GM12878 (cell line): Measurements from ENCODE around the gene PHLDB3. TPM values are rescaled to one million over a fixed set of nuclear protein-coding genes. Genes with fewer than 3 reads are reported as not detected.

Source experiments
- ATF7 ChIP-seq: fragments of 450-650 bp; IDR thresholded peaks from 2 replicates; pipeline ENCODE4 v1.6.1; 2016; ENCODE audit warnings: low read depth, mild to moderate bottlenecking
- BHLHE40 ChIP-seq, 2 experiments: fragments of 450-650 bp in 1 of 2; IDR thresholded peaks; 2 replicates each; pipeline ENCODE4 v1.6.1; 2011 to 2017; ENCODE audit warnings: low read depth in 2 of 2, borderline replicate concordance in 1 of 2, improper control_type of control experiment in 1 of 2, low read length in 1 of 2, mild to moderate bottlenecking in 1 of 2
- EGR1 ChIP-seq, 2 experiments: IDR thresholded peaks; 1 replicate in 1 of 2; 2 replicates in 1 of 2; pipeline ENCODE4 v1.6.1; 2011 to 2012; ENCODE audit warnings: low read depth in 2 of 2, low read length in 2 of 2, borderline replicate concordance in 1 of 2, mild to moderate bottlenecking in 1 of 2, moderate library complexity in 1 of 2
- EP300 ChIP-seq, 2 experiments: fragments of 150-350 bp in 1 of 2; IDR thresholded peaks; 2 replicates each; pipeline ENCODE4 v1.6.1; 2011 to 2012; ENCODE audit warnings: low read depth in 2 of 2, low read length in 2 of 2, borderline replicate concordance in 1 of 2, improper control_type of control experiment in 1 of 2, inconsistent platforms in 1 of 2; ENCODE audit not compliant: control insufficient read depth in 1 of 2
- IKZF2 ChIP-seq, 2 experiments: fragments of 450-650 bp; IDR thresholded peaks; 2 replicates each; pipeline ENCODE4 v1.6.1; 2017; ENCODE audit warnings: mild to moderate bottlenecking in 2 of 2, moderate library complexity in 2 of 2
- IRF3 ChIP-seq: fragments of 450-650 bp; IDR thresholded peaks from 2 replicates; pipeline ENCODE4 v1.6.1; 2014; ENCODE audit warnings: mild to moderate bottlenecking
- JUNB ChIP-seq: IDR thresholded peaks from 2 replicates; pipeline ENCODE4 v1.6.1; 2016; ENCODE audit warnings: antibody characterized with exemption, mild to moderate bottlenecking
- JUND ChIP-seq: IDR thresholded peaks from 2 replicates; pipeline ENCODE4 v1.6.1; 2012; ENCODE audit warnings: low read depth, mild to moderate bottlenecking, low read length, improper control_type of control experiment, moderate library complexity
- MYC ChIP-seq: IDR thresholded peaks from 2 replicates; pipeline ENCODE4 v1.6.1; 2011; ENCODE audit warnings: mild to moderate bottlenecking, low read length, moderate library complexity, inconsistent platforms; ENCODE audit not compliant: insufficient read depth, insufficient replicate concordance, insufficient read length, severe bottlenecking
- NFYB ChIP-seq: IDR thresholded peaks from 2 replicates; pipeline ENCODE4 v1.6.1; 2011; ENCODE audit warnings: low read depth, mild to moderate bottlenecking, low read length, improper control_type of control experiment, moderate library complexity; ENCODE audit not compliant: insufficient read depth
- NR2F1 ChIP-seq: fragments of 450-650 bp; conservative IDR thresholded peaks from 2 replicates; pipeline ENCODE4 v1.6.1; 2017; ENCODE audit warnings: mild to moderate bottlenecking
- POLR2AphosphoS2 ChIP-seq: IDR thresholded peaks from 2 replicates; pipeline ENCODE4 v1.6.1; 2011; ENCODE audit warnings: low read depth, mild to moderate bottlenecking, low read length, improper control_type of control experiment, moderate library complexity
- POLR2AphosphoS5 ChIP-seq: IDR thresholded peaks from 2 replicates; pipeline ENCODE4 v1.6.1; 2011; ENCODE audit warnings: mild to moderate bottlenecking, low read length, inconsistent platforms
- SMAD1 ChIP-seq: fragments of 450-650 bp; IDR thresholded peaks from 2 replicates; pipeline ENCODE4 v1.6.1; 2018; ENCODE audit warnings: mild to moderate bottlenecking, low read depth; ENCODE audit not compliant: partially characterized antibody
- STAT1 ChIP-seq: fragments of 450-650 bp; conservative IDR thresholded peaks from 2 replicates; pipeline ENCODE4 v1.6.1; 2014; ENCODE audit warnings: antibody characterized with exemption, mild to moderate bottlenecking
- YBX1 ChIP-seq: fragments of 450-650 bp; IDR thresholded peaks from 2 replicates; pipeline ENCODE4 v1.6.1; 2016; ENCODE audit warnings: antibody characterized with exemption
- YY1 ChIP-seq: IDR thresholded peaks from 2 replicates; pipeline ENCODE4 v1.6.1; 2011; ENCODE audit warnings: low read depth, mild to moderate bottlenecking, low read length
- ZSCAN29 ChIP-seq: fragments of 450-650 bp; IDR thresholded peaks from 2 replicates; pipeline ENCODE4 v1.6.1; 2017; ENCODE audit warnings: mild to moderate bottlenecking, moderate library complexity
- polyA plus RNA-seq, 11 experiments: library from polyadenylated mRNA; depleted of rRNA in 4 of 11; unstranded in 6 of 11; stranded (reverse) in 5 of 11; fragments of >200 nt; fragmentation: Nextera tagmentation in 4 of 11; fragmentation: Illumina TruSeq in 1 of 11; extraction: Ambion mirVana in 4 of 11; extraction: Trizol in 1 of 11; gene quantifications; 1 replicate in 1 of 11; 2 replicates in 10 of 11; pipeline versions ENCODE4 v1.2.1 to v1.2.3, GENCODE V29; 2011 to 2016; ENCODE audit warnings: inconsistent platforms in 2 of 11, missing spikeins in 2 of 11, low read depth in 1 of 11
- total RNA-seq, 4 experiments: library from RNA; depleted of rRNA in 3 of 4; stranded (reverse); fragments of >200 nt in 3 of 4; fragmentation: Illumina TruSeq in 1 of 4; extraction: Trizol in 1 of 4; gene quantifications; 2 replicates each; pipeline versions ENCODE4 v1.2.1 to v1.2.3, GENCODE V29; 2013 to 2021
- TF ChIP-seq, protein P1 (sequence below): IDR thresholded peaks from 2 replicates; pipeline ENCODE4 v1.6.1; 2011; ENCODE audit warnings: low read depth, mild to moderate bottlenecking, low read length, moderate library complexity, borderline replicate concordance; ENCODE audit errors: extremely low read depth
- TF ChIP-seq, protein P2 (sequence below): fragments of 450-650 bp; formaldehyde crosslinking; IDR thresholded peaks from 2 replicates; pipeline ENCODE4 v1.5.0; 2022; ENCODE audit warnings: mild to moderate bottlenecking, missing genetic modification characterization
- TF ChIP-seq, protein P3 (sequence below): fragments of 150-350 bp; IDR thresholded peaks from 2 replicates; pipeline ENCODE4 v1.6.1; 2016; ENCODE audit warnings: low read depth, low read length

The PHLDB3 gene
- total and polyA plus RNA-seq, 10 of the 15 experiments (the other 5 are each of a cell fraction or from before 2014, with no cell fraction given), result 0.13 to 13.0 (median 5.5) TPM

DNA sequence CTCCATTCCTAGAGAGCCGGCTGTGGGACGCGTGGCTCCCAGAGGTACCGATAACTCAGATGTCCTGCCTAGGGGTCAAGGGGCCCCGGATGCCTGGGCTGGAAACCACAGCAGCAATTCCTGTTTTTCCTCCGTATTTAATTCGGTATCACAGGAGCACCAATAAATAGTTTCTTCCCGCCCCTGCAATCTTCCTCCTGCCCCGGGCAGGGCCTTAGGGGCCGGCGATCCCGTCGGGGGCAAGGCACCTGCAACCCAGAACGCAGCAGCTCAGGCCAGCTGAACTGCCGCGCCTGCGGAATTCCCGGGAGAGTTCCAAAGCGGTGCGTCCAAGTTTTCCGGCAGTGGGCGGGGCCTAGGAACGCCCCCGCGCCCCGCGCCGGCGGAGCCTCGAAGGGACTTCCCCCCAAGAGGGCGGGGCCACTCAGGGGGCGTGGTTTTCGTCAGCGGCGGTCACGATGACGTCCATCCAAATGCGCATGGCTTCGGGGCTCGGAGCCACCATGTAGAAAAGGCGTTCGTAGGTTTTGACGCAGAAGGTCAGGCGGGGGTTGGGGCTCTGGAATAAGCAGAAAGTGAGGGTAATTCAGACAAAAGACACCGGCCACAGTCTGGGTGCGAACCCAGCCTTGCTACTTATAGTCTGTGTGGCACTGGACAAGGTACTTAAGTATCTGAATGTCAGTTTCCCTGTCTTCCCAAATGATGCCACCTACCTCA, 29.4 kb downstream of the PHLDB3 start (continued):
- TF ChIP-seq IRF3 (no peak), EGR1 (IDR thresholded peaks at IDR 0.05; ENCODE audit: borderline replicate concordance in 1 of 2, low read depth in 2 of 2, low read length in 2 of 2) (peak in 1 of 2 experiments; percentile 96; a peak in 2 of 3 replicates), SMAD1 (no peak), NFYB (no peak), STAT1 (no peak), EP300 (IDR thresholded peaks at IDR 0.05; ENCODE audit: borderline replicate concordance in 1 of 2, control insufficient read depth in 1 of 2, low read depth in 2 of 2, low read length in 2 of 2) (no peak), NR2F1 (no peak), ZSCAN29 (no peak), YY1 (peak; percentile 79), YBX1 (no peak), BHLHE40 (IDR thresholded peaks at IDR 0.05; ENCODE audit: borderline replicate concordance in 1 of 2, low read depth in 2 of 2, low read length in 1 of 2) (no peak), ATF7 (peak; percentile 60), MYC (no peak), JUND (no peak), POLR2AphosphoS5 (no peak), IKZF2 (IDR thresholded peaks at IDR 0.05) (0 out of 4 replicates have a peak, but pooled peaks of 1 of the 2 experiments have one; percentile 29), POLR2AphosphoS2 (no peak), JUNB (no peak)
- TF ChIP-seq, protein P1, sequence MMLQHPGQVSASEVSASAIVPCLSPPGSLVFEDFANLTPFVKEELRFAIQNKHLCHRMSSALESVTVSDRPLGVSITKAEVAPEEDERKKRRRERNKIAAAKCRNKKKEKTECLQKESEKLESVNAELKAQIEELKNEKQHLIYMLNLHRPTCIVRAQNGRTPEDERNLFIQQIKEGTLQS, result no peak
- TF ChIP-seq, protein P2, sequence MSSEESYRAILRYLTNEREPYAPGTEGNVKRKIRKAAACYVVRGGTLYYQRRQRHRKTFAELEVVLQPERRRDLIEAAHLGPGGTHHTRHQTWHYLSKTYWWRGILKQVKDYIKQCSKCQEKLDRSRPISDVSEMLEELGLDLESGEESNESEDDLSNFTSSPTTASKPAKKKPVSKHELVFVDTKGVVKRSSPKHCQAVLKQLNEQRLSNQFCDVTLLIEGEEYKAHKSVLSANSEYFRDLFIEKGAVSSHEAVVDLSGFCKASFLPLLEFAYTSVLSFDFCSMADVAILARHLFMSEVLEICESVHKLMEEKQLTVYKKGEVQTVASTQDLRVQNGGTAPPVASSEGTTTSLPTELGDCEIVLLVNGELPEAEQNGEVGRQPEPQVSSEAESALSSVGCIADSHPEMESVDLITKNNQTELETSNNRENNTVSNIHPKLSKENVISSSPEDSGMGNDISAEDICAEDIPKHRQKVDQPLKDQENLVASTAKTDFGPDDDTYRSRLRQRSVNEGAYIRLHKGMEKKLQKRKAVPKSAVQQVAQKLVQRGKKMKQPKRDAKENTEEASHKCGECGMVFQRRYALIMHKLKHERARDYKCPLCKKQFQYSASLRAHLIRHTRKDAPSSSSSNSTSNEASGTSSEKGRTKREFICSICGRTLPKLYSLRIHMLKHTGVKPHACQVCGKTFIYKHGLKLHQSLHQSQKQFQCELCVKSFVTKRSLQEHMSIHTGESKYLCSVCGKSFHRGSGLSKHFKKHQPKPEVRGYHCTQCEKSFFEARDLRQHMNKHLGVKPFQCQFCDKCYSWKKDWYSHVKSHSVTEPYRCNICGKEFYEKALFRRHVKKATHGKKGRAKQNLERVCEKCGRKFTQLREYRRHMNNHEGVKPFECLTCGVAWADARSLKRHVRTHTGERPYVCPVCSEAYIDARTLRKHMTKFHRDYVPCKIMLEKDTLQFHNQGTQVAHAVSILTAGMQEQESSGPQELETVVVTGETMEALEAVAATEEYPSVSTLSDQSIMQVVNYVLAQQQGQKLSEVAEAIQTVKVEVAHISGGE, result no peak
- TF ChIP-seq, protein P3, sequence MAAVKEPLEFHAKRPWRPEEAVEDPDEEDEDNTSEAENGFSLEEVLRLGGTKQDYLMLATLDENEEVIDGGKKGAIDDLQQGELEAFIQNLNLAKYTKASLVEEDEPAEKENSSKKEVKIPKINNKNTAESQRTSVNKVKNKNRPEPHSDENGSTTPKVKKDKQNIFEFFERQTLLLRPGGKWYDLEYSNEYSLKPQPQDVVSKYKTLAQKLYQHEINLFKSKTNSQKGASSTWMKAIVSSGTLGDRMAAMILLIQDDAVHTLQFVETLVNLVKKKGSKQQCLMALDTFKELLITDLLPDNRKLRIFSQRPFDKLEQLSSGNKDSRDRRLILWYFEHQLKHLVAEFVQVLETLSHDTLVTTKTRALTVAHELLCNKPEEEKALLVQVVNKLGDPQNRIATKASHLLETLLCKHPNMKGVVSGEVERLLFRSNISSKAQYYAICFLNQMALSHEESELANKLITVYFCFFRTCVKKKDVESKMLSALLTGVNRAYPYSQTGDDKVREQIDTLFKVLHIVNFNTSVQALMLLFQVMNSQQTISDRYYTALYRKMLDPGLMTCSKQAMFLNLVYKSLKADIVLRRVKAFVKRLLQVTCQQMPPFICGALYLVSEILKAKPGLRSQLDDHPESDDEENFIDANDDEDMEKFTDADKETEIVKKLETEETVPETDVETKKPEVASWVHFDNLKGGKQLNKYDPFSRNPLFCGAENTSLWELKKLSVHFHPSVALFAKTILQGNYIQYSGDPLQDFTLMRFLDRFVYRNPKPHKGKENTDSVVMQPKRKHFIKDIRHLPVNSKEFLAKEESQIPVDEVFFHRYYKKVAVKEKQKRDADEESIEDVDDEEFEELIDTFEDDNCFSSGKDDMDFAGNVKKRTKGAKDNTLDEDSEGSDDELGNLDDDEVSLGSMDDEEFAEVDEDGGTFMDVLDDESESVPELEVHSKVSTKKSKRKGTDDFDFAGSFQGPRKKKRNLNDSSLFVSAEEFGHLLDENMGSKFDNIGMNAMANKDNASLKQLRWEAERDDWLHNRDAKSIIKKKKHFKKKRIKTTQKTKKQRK, result no peak
